Body of pancreas (tissue), 4 donors: Measurements from ENCODE around the gene UBR4. TPM values are rescaled to one million over a fixed set of nuclear protein-coding genes. Genes with fewer than 3 reads are reported as not detected.
A peak's percentile ranks its signal among the peaks of the same experiment; 100 is the strongest.

Experiments
- ATAC-seq: fragments of 150-250 bp; one replicate; pipeline ENCODE4 v1.9.1; 2016
- DNase-seq, 4 donors: peaks; one replicate each; pipeline ENCODE4 v3.0.0-alpha.2; 2019
- H3K27ac ChIP-seq, 4 donors: fragments of 200-600 bp; sonication (generic); 1 replicate in 3 of 4; 2 replicates in 1 of 4; pipeline versions ENCODE4 v1.5.1 to v1.6.1; 2016 to 2019; ENCODE audit warnings: mild to moderate bottlenecking in 1 of 4, mixed read lengths in 1 of 4, moderate library complexity in 1 of 4
- H3K27me3 ChIP-seq, 2 donors: fragments of 200-600 bp; sonication (generic); one replicate each; pipeline ENCODE4 v1.6.0; 2016; ENCODE audit warnings: mild to moderate bottlenecking in 1 of 2
- H3K36me3 ChIP-seq, 2 donors: fragments of 200-600 bp; sonication (generic); replicated peaks in 1 of 2; 2 replicates each; pipeline ENCODE4 v1.5.1; 2016; ENCODE audit warnings: low read depth in 2 of 2; ENCODE audit not compliant: insufficient read depth in 1 of 2
- H3K4me1 ChIP-seq: fragments of 200-600 bp; sonication (generic); one replicate; pipeline ENCODE4 v1.6.0; 2016
- H3K4me3 ChIP-seq, 2 donors: fragments of 200-600 bp; sonication (generic); 1 replicate in 1 of 2; 2 replicates in 1 of 2; pipeline ENCODE4 v1.5.1; 2016 to 2019
- H3K9me3 ChIP-seq, 3 donors: fragments of 200-600 bp; sonication (generic); 1 replicate in 2 of 3; 2 replicates in 1 of 3; pipeline ENCODE4 v1.5.1; 2016
- CTCF ChIP-seq, 7 experiments: fragments of 450-650 bp in 4 of 7; fragments of 200-600 bp in 3 of 7; sonication (generic) in 3 of 7; IDR thresholded peaks; one replicate each; pipeline ENCODE4 v1.5.1; 2016 to 2019; ENCODE audit warnings: antibody characterized with exemption in 7 of 7
- POLR2A ChIP-seq, 3 donors: fragments of 450-650 bp; IDR thresholded peaks; one replicate each; pipeline ENCODE4 v1.6.1; 2016; ENCODE audit warnings: antibody characterized with exemption in 3 of 3, mild to moderate bottlenecking in 2 of 3
- WGBS, 2 donors: methylation state at CpG; one replicate each; pipeline ENCODE4 v1.1.5; 2017; 5-methylcytosine and 5-hydroxymethylcytosine counted together
- intact Hi-C: fragments of 100-400 bp; cut with DNase I; formaldehyde crosslinking; loops from one replicate; pipeline ENCODE4 v1.15.1; 2023
- total RNA-seq, 2 donors: library from RNA; depleted of rRNA; stranded (reverse); fragments of >200 nt; gene quantifications; one replicate each; pipeline ENCODE4 v1.1.0, GENCODE V29; 2016

Gene UBR4
- total RNA-seq, 2 donors from 2014 or later: 84.4 to 87.4 TPM

- ATAC-seq: no peak
- intact Hi-C loops: no loop called here
- no peaks in the 10 kb centered on the region for H3K4me1 ChIP-seq
- H3K27me3 ChIP-seq: no peaks in the 10 kb centered on the region
- peaks cover 5 to 74% of the 10 kb centered on the region in 2 donors for H3K36me3 ChIP-seq
- H3K9me3 ChIP-seq: no peaks in the 10 kb centered on the region
- DNase-seq: peak; percentile 34 to 58 (median 50)
- no peak overlapping the region for H3K4me3 ChIP-seq
- TF ChIP-seq POLR2A (IDR thresholded peaks at IDR 0.05) (no peak), CTCF (IDR thresholded peaks at IDR 0.05) (peak in 5 of 7 experiments; percentile 25 to 56 (median 54))
- no peak overlapping the region for H3K27ac ChIP-seq
- 70 to 78% methylated on average over 4 of the region's 4 CpGs for WGBS, 2 donors
Observed at GRCh38 chr1:19113697-19114092, 96.4 kb downstream of the UBR4 start.

GRCh38 chr1:19112891-19113696 lies 97.0 kb downstream of the UBR4 start:
- DNase-seq (no peak), ATAC-seq (no peak)
- Histone ChIP-seq H3K9me3 (no peaks in the 10 kb centered on the region), H3K36me3 (peaks cover 5 to 73% of the 10 kb centered on the region in 2 donors), H3K27me3 (no peaks in the 10 kb centered on the region), H3K4me3 (no peak overlapping the region), H3K27ac (no peak overlapping the region), H3K4me1 (no peaks in the 10 kb centered on the region)
- no peak for TF ChIP-seq CTCF (IDR thresholded peaks at IDR 0.05)
- TF ChIP-seq POLR2A (IDR thresholded peaks at IDR 0.05): no peak
- intact Hi-C loops: no loop called here
- 83% methylated on average over 7 of the region's 7 CpGs for WGBS, 2 donors

GRCh38 chr1:19110257-19110927 lies 99.7 kb downstream of the UBR4 start:
- TF ChIP-seq POLR2A (IDR thresholded peaks at IDR 0.05): no peak
- intact Hi-C loops: no loop called here
- WGBS, 2 donors: 92% methylated on average over 11 of the region's 11 CpGs

GRCh38 chr1:19109545-19109944 lies 100.5 kb downstream of the UBR4 start:
- intact Hi-C loops: loop anchor here (5.0 kb wide), 1 partner anchor 212 kb away; no protein-coding TSS in a partner anchor
- TF ChIP-seq CTCF (IDR thresholded peaks at IDR 0.05) (no peak), POLR2A (IDR thresholded peaks at IDR 0.05) (no peak)
- DNase-seq: no peak
- no peaks in the 10 kb centered on the region for H3K9me3 ChIP-seq
- ATAC-seq: no peak
- 69 to 77% methylated on average over 3 of the region's 3 CpGs for WGBS, 2 donors
- no peaks in the 10 kb centered on the region for H3K27me3 ChIP-seq
- H3K27ac ChIP-seq: no peak overlapping the region
- H3K4me1 ChIP-seq: no peaks in the 10 kb centered on the region
- no peak overlapping the region for H3K4me3 ChIP-seq
- H3K36me3 ChIP-seq: peaks cover 4 to 71% of the 10 kb centered on the region in 2 donors

More at GRCh38 chr1:19110257-19110927, 99.7 kb downstream of the UBR4 start:
- DNase-seq (no peak), ATAC-seq (no peak)
- no peaks in the 10 kb centered on the region for H3K27me3 ChIP-seq
- no peaks in the 10 kb centered on the region for H3K4me1 ChIP-seq
- no peaks in the 10 kb centered on the region for H3K9me3 ChIP-seq
- H3K27ac ChIP-seq: no peak overlapping the region
- H3K4me3 ChIP-seq: no peak overlapping the region
- H3K36me3 ChIP-seq: peaks cover 5 to 73% of the 10 kb centered on the region in 2 donors

GRCh38 chr1:19101244-19101643 lies 108.8 kb downstream of the UBR4 start:
- no peaks in the 10 kb centered on the region for H3K27me3 ChIP-seq
- intact Hi-C loops: no loop called here
- 91 to 95% methylated on average over 8 of the region's 8 CpGs for WGBS, 2 donors
- DNase-seq (no peak), ATAC-seq (no peak)
- H3K4me3 ChIP-seq: no peak overlapping the region
- H3K4me1 ChIP-seq: no peaks in the 10 kb centered on the region
- H3K36me3 ChIP-seq: peaks cover 0 to 52% of the 10 kb centered on the region in 2 donors
- H3K27ac ChIP-seq: no peak overlapping the region
- H3K9me3 ChIP-seq: no peaks in the 10 kb centered on the region
- TF ChIP-seq POLR2A (IDR thresholded peaks at IDR 0.05) (no peak), CTCF (IDR thresholded peaks at IDR 0.05) (no peak)
